Caco-2 (cell line): ENCODE data around the gene KDM8. TPM values are rescaled to one million over a fixed set of nuclear protein-coding genes. Genes with fewer than 3 reads are reported as not detected.

Source experiments
- BruUV-seq: library from RNA; stranded (reverse); fragments of 400-500 nt; replicated peaks from 2 replicates; lab custom pipeline; 2021; lab: Mats Ljungman, UMichigan
- CTCF ChIA-PET: fragments of 300-600 bp; sonication (Branson Sonifier 250); formaldehyde crosslinking; loops from one replicate; lab custom pipeline; 2022; ENCODE audit warnings: antibody characterized with exemption; lab: Charles Lee
- POLR2A ChIA-PET: fragments of 300-600 bp; sonication (Branson Sonifier 250); formaldehyde crosslinking; loops from one replicate; lab custom pipeline; 2022; ENCODE audit warnings: antibody characterized with exemption; lab: Charles Lee
- DNase-seq, 2 experiments: peaks; one replicate each; pipeline versions ENCODE4 v3.0.0 to v3.0.0-alpha.2; 2020 to 2022
- H3K27me3 ChIP-seq: replicated peaks from 2 replicates; pipeline ENCODE4 v1.6.0; 2011; ENCODE audit warnings: low read length; ENCODE audit not compliant: control insufficient read depth, insufficient read depth
- H3K36me3 ChIP-seq: 2 replicates; pipeline ENCODE4 v1.5.1; 2011; ENCODE audit warnings: low read length; ENCODE audit not compliant: control insufficient read depth, insufficient read depth
- H3K4me1 ChIP-seq: fragments of 250-450 bp; sonication (Bioruptor Pico); 2 replicates; pipeline ENCODE4 v1.5.1; 2020; ENCODE audit warnings: mild to moderate bottlenecking
- H3K4me3 ChIP-seq: 2 replicates; pipeline ENCODE4 v1.5.1; 2011; ENCODE audit warnings: low read depth, mild to moderate bottlenecking, control low read depth, low read length
- H3K9me3 ChIP-seq: fragments of 250-450 bp; sonication (Bioruptor Pico); 2 replicates; pipeline ENCODE4 v1.5.1; 2020; ENCODE audit warnings: mild to moderate bottlenecking, moderate library complexity
- H3K27ac Mint-ChIP-seq: one replicate; pipeline ENCODE4 v1.8.0; 2022; ENCODE audit warnings: mixed read lengths; ENCODE audit not compliant: unreplicated experiment
- H3K27me3 Mint-ChIP-seq: one replicate; pipeline ENCODE4 v1.8.0; 2022; ENCODE audit warnings: mixed read lengths; ENCODE audit not compliant: insufficient read depth, unreplicated experiment
- H3K36me3 Mint-ChIP-seq: one replicate; pipeline ENCODE4 v1.8.0; 2022; ENCODE audit warnings: mild to moderate bottlenecking, mixed read lengths; ENCODE audit not compliant: insufficient read depth, unreplicated experiment
- H3K4me1 Mint-ChIP-seq: one replicate; pipeline ENCODE4 v1.8.0; 2022; ENCODE audit warnings: low read depth, mixed read lengths; ENCODE audit not compliant: unreplicated experiment
- H3K4me3 Mint-ChIP-seq: one replicate; pipeline ENCODE4 v1.8.0; 2022; ENCODE audit warnings: mild to moderate bottlenecking, moderate library complexity, mixed read lengths; ENCODE audit not compliant: unreplicated experiment
- H3K9me3 Mint-ChIP-seq: one replicate; pipeline ENCODE4 v1.8.0; 2022; ENCODE audit warnings: mixed read lengths; ENCODE audit not compliant: unreplicated experiment
- CTCF ChIP-seq, 2 experiments: fragments of 200-600 bp in 1 of 2; IDR thresholded peaks; 1 replicate in 1 of 2; 2 replicates in 1 of 2; pipeline versions ENCODE4 v1.5.1 to v1.8.0; 2011 to 2022; ENCODE audit warnings: antibody characterized with exemption in 1 of 2, control low read depth in 1 of 2, inconsistent platforms in 1 of 2, low read depth in 1 of 2, low read length in 1 of 2, mild to moderate bottlenecking in 1 of 2, moderate library complexity in 1 of 2; ENCODE audit not compliant: insufficient read depth in 1 of 2, severe bottlenecking in 1 of 2, unreplicated experiment in 1 of 2
- intact Hi-C: fragments of 100-400 bp; cut with micrococcal nuclease; formaldehyde crosslinking; loops from one replicate; pipeline ENCODE4 v1.10.0; 2022; ENCODE audit not compliant: unreplicated experiment
- total RNA-seq: library from RNA; stranded (reverse); gene quantifications from 2 replicates; pipeline ENCODE4 v1.2.3, GENCODE V29; 2022

Gene KDM8
- total RNA-seq, 1 experiment from 2014 or later: 7.0 TPM

DNA sequence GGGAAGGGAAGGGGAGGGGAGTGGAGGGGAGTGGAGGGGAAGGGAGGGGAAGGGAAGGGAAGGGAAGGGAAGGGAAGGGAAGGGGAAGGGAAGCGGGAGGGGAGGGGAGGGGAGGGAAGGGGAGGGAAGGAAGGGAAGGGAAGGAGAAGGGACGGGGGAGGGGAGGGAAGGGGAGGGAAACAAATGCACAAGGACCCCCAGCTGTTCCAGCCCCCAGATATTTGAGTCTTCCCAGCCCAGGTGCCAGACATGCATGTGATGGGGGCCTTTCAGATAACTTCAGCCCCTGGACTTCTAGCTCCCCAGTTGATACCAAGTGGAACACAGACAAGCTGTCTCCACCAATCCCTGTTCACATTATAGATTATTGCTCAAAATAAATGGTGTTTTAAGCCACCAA lies 14.7 kb upstream of the KDM8 start:
- no peaks in the 10 kb centered on the region for H3K4me1 Mint-ChIP-seq
- BruUV-seq: no TSS peak
- no peak for TF ChIP-seq CTCF (IDR thresholded peaks at IDR 0.05; ENCODE audit: insufficient read depth in 1 of 2, low read depth in 1 of 2, low read length in 1 of 2, severe bottlenecking in 1 of 2, unreplicated experiment in 1 of 2)
- Histone ChIP-seq H3K36me3 (no peaks in the 10 kb centered on the region), H3K9me3 (no peaks in the 10 kb centered on the region), H3K4me3 (no peak overlapping the region), H3K27me3 (no peaks in the 10 kb centered on the region), H3K4me1 (no peaks in the 10 kb centered on the region; the same call in 1 of the 2 replicates)
- H3K4me3 Mint-ChIP-seq: no peak overlapping the region
- H3K36me3 Mint-ChIP-seq: no peaks in the 10 kb centered on the region
- POLR2A ChIA-PET: no interaction called here
- no peaks in the 10 kb centered on the region for H3K9me3 Mint-ChIP-seq
- H3K27me3 Mint-ChIP-seq: no peaks in the 10 kb centered on the region
- no peak overlapping the region for H3K27ac Mint-ChIP-seq
- DNase-seq: no peak
- intact Hi-C loops: no loop called here
- CTCF ChIA-PET: no interaction called here

GRCh38 chr16:27189335-27189972 lies 13.9 kb upstream of the KDM8 start:
- Histone ChIP-seq H3K9me3 (no peaks in the 10 kb centered on the region), H3K36me3 (no peaks in the 10 kb centered on the region), H3K4me1 (no peaks in the 10 kb centered on the region; the same call in 1 of the 2 replicates), H3K27me3 (no peaks in the 10 kb centered on the region), H3K4me3 (no peak overlapping the region)
- Mint-ChIP-seq H3K36me3 (no peaks in the 10 kb centered on the region), H3K4me1 (no peaks in the 10 kb centered on the region), H3K27me3 (no peaks in the 10 kb centered on the region), H3K4me3 (no peak overlapping the region), H3K27ac (no peak overlapping the region), H3K9me3 (no peaks in the 10 kb centered on the region)
- TF ChIP-seq CTCF (IDR thresholded peaks at IDR 0.05; ENCODE audit: insufficient read depth in 1 of 2, low read depth in 1 of 2, low read length in 1 of 2, severe bottlenecking in 1 of 2, unreplicated experiment in 1 of 2): no peak
- intact Hi-C loops: no loop called here
- DNase-seq: no peak
- POLR2A ChIA-PET: no interaction called here
- no TSS peak for BruUV-seq
- CTCF ChIA-PET: interaction anchor here (1.1 kb wide), 1 partner anchor 10 kb away, joined by 4 read pairs; no protein-coding TSS in a partner anchor

DNA sequence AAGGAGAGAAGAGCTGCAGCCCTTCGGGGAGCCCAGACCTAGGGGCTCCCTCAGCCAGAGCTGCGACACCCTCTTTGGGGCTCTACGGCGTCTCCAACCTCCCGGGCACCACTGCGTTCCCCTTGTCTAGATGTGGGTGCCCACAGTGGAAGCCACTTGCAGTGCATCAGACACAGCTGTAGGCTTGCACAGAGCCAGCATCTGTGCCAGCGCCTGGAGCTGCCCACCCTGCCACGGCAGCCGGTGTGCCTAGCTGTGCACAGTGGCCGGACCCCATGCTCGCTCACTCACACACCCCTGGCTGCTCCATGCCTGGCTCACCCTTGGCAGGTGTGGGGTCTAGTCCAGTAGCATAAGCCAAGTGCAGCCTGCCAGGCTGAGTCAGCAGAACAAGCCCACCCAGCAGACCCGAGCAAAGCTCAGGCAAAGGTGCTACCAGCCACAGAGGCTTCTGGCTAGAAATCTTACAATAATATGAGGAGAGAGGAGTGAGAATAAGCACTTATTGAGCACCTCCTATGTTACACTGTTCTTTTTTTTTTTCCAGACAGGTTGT lies 12.9 kb upstream of the KDM8 start:
- Mint-ChIP-seq H3K27me3 (no peaks in the 10 kb centered on the region), H3K36me3 (no peaks in the 10 kb centered on the region), H3K4me1 (no peaks in the 10 kb centered on the region), H3K4me3 (no peak overlapping the region), H3K27ac (no peak overlapping the region), H3K9me3 (no peaks in the 10 kb centered on the region)
- no peaks in the 10 kb centered on the region for H3K36me3 ChIP-seq
- H3K4me1 ChIP-seq: no peaks in the 10 kb centered on the region; the same call in 1 of the 2 replicates
- ChIA-PET POLR2A (no interaction called here), CTCF (interaction anchor here (1.1 to 1.3 kb wide), 2 partner anchors 9 to 11 kb away, joined by 3 to 4 read pairs; no protein-coding TSS in a partner anchor)
- H3K4me3 ChIP-seq: no peak overlapping the region
- no TSS peak for BruUV-seq
- DNase-seq: no peak
- intact Hi-C loops: no loop called here
- H3K27me3 ChIP-seq: no peaks in the 10 kb centered on the region
- H3K9me3 ChIP-seq: no peaks in the 10 kb centered on the region
- no peak for TF ChIP-seq CTCF (IDR thresholded peaks at IDR 0.05; ENCODE audit: insufficient read depth in 1 of 2, low read depth in 1 of 2, low read length in 1 of 2, severe bottlenecking in 1 of 2, unreplicated experiment in 1 of 2)
